Activated CD4-positive, alpha-beta T cell treated with anti-CD3 and anti-CD28 coated beads for 36 hours (primary cell): Measurements from ENCODE around the gene EFNA5. TPM values are rescaled to one million over a fixed set of nuclear protein-coding genes. Genes with fewer than 3 reads are reported as not detected.
"Not testable (repeated sequence)": the region's sequence is repeated elsewhere in the genome, so short reads cannot be mapped to it uniquely, and the experiment has no call there.

ENCODE experiments used
- ATAC-seq: fragments of 200-7000 bp; cut with Tn5 transposase; one replicate; pipeline ENCODE4 v1.10.0; 2021; ENCODE audit warnings: mild to moderate bottlenecking, moderate library complexity
- CTCF ChIA-PET: fragments of 350-600 bp; sonication (Branson Sonifier 250); formaldehyde crosslinking; loops from one replicate; lab custom pipeline; 2021; ENCODE audit warnings: antibody characterized with exemption; lab: Charles Lee
- POLR2A ChIA-PET: fragments of 350-600 bp; sonication (Branson Sonifier 250); formaldehyde crosslinking; loops from one replicate; lab custom pipeline; 2021; ENCODE audit warnings: antibody characterized with exemption, inconsistent platforms; lab: Charles Lee
- DNase-seq: peaks from one replicate; pipeline ENCODE4 v3.0.0-alpha.2; 2020
- H3K27ac Mint-ChIP-seq: one replicate; pipeline ENCODE4 v1.8.0; 2021; ENCODE audit warnings: mixed read lengths
- H3K27me3 Mint-ChIP-seq: one replicate; pipeline ENCODE4 v1.8.0; 2021; ENCODE audit warnings: mixed read lengths
- H3K36me3 Mint-ChIP-seq: one replicate; pipeline ENCODE4 v1.8.0; 2021; ENCODE audit warnings: low read depth, mixed read lengths
- H3K4me1 Mint-ChIP-seq: one replicate; pipeline ENCODE4 v1.8.0; 2021; ENCODE audit warnings: mixed read lengths
- H3K4me3 Mint-ChIP-seq: one replicate; pipeline ENCODE4 v1.8.0; 2021; ENCODE audit warnings: mild to moderate bottlenecking, moderate library complexity, mixed read lengths
- H3K9me3 Mint-ChIP-seq: one replicate; pipeline ENCODE4 v1.8.0; 2021; ENCODE audit warnings: low read depth, mixed read lengths
- intact Hi-C, 2 experiments: fragments of 100-400 bp; cut with DNase I in 1 of 2; cut with micrococcal nuclease in 1 of 2; formaldehyde crosslinking; loops; one replicate each; pipeline versions ENCODE4 v1.14.2 to v1.15.1; 2022 to 2024; cut with DNase I, micrococcal nuclease
- total RNA-seq, 2 experiments: library from RNA; stranded (reverse); gene quantifications; one replicate each; pipeline ENCODE4 v1.2.3, GENCODE V29; 2021

EFNA5 gene
- total RNA-seq, 2 experiments from 2014 or later: not detected

GRCh38 chr5:107449369-107449768 lies 221.4 kb downstream of the EFNA5 start:
- CTCF ChIA-PET: no interaction called here
- Mint-ChIP-seq H3K27me3 (peaks cover 7% of the 10 kb centered on the region), H3K4me3 (no peak overlapping the region), H3K36me3 (no peaks in the 10 kb centered on the region), H3K9me3 (no peaks in the 10 kb centered on the region), H3K4me1 (no peaks in the 10 kb centered on the region), H3K27ac (no peak overlapping the region)
- intact Hi-C loops: no loop called here
- ATAC-seq (no peak), DNase-seq (no peak)
- POLR2A ChIA-PET: interaction anchor here (0.7 kb wide), 1 partner anchor 1502 kb away, joined by 3 read pairs; no protein-coding TSS in a partner anchor

GRCh38 chr5:107447587-107447986 lies 223.2 kb downstream of the EFNA5 start:
- Mint-ChIP-seq H3K4me1 (no peaks in the 10 kb centered on the region), H3K27me3 (peaks cover 11% of the 10 kb centered on the region), H3K27ac (no peak overlapping the region), H3K36me3 (no peaks in the 10 kb centered on the region), H3K4me3 (no peak overlapping the region), H3K9me3 (no peaks in the 10 kb centered on the region)
- POLR2A ChIA-PET: interaction anchor here (0.6 kb wide), 1 partner anchor 13 kb away, joined by 3 read pairs; no protein-coding TSS in a partner anchor
- intact Hi-C loops: no loop called here
- DNase-seq (no peak), ATAC-seq (no peak)
- CTCF ChIA-PET: interaction anchor here (0.5 to 0.6 kb wide), 2 partner anchors 117 to 243 kb away, joined by 3 read pairs; no protein-coding TSS in a partner anchor

- POLR2A ChIA-PET: no interaction called here
- Mint-ChIP-seq H3K27me3 (peaks cover 11% of the 10 kb centered on the region), H3K4me1 (no peaks in the 10 kb centered on the region), H3K9me3 (no peaks in the 10 kb centered on the region), H3K36me3 (no peaks in the 10 kb centered on the region), H3K4me3 (no peak overlapping the region), H3K27ac (no peak overlapping the region)
- no peak for DNase-seq
- no peak for ATAC-seq
- CTCF ChIA-PET: no interaction called here
- intact Hi-C loops: no loop called here
Observed at GRCh38 chr5:107446972-107447371, 223.8 kb downstream of the EFNA5 start.

GRCh38 chr5:107444300-107444699 lies 226.4 kb downstream of the EFNA5 start:
- H3K9me3 Mint-ChIP-seq: peaks cover under 1% of the 10 kb centered on the region
- CTCF ChIA-PET: no interaction called here
- ATAC-seq (no peak), DNase-seq (no peak)
- no peaks in the 10 kb centered on the region for H3K36me3 Mint-ChIP-seq
- POLR2A ChIA-PET: no interaction called here
- H3K4me1 Mint-ChIP-seq: no peaks in the 10 kb centered on the region
- H3K27ac Mint-ChIP-seq: no peak overlapping the region
- H3K4me3 Mint-ChIP-seq: no peak overlapping the region
- intact Hi-C loops: no loop called here
- H3K27me3 Mint-ChIP-seq: peaks cover 13% of the 10 kb centered on the region

- intact Hi-C loops: no loop called here
- CTCF ChIA-PET: no interaction called here
Observed at GRCh38 chr5:107443897-107444296, 226.8 kb downstream of the EFNA5 start.

GRCh38 chr5:107442452-107442851 lies 228.3 kb downstream of the EFNA5 start:
- ATAC-seq (no peak), DNase-seq (no peak)
- Mint-ChIP-seq H3K9me3 (peaks cover 2% of the 10 kb centered on the region), H3K36me3 (no peaks in the 10 kb centered on the region), H3K4me1 (no peaks in the 10 kb centered on the region), H3K27ac (no peak overlapping the region), H3K27me3 (peaks cover 11% of the 10 kb centered on the region), H3K4me3 (no peak overlapping the region)
- ChIA-PET POLR2A (no interaction called here), CTCF (interaction anchor here (0.7 kb wide), 1 partner anchor 10 kb away, joined by 4 read pairs; no protein-coding TSS in a partner anchor)
- intact Hi-C loops: no loop called here

More at GRCh38 chr5:107443897-107444296, 226.8 kb downstream of the EFNA5 start:
- H3K4me1 Mint-ChIP-seq: no peaks in the 10 kb centered on the region
- H3K9me3 Mint-ChIP-seq: peaks cover 2% of the 10 kb centered on the region
- no peak overlapping the region for H3K27ac Mint-ChIP-seq
- no peak overlapping the region for H3K4me3 Mint-ChIP-seq
- POLR2A ChIA-PET: no interaction called here
- H3K36me3 Mint-ChIP-seq: no peaks in the 10 kb centered on the region
- ATAC-seq: no peak
- H3K27me3 Mint-ChIP-seq: peaks cover 13% of the 10 kb centered on the region
- no peak for DNase-seq

GRCh38 chr5:107439832-107440231 lies 230.9 kb downstream of the EFNA5 start:
- ATAC-seq (no peak), DNase-seq (no peak)
- H3K36me3 Mint-ChIP-seq: no peaks in the 10 kb centered on the region
- H3K27ac Mint-ChIP-seq: no peak overlapping the region
- peaks cover 6% of the 10 kb centered on the region for H3K27me3 Mint-ChIP-seq
- ChIA-PET CTCF (no interaction called here), POLR2A (no interaction called here)
- H3K9me3 Mint-ChIP-seq: peaks cover 2% of the 10 kb centered on the region
- no peaks in the 10 kb centered on the region for H3K4me1 Mint-ChIP-seq
- no peak overlapping the region for H3K4me3 Mint-ChIP-seq
- intact Hi-C loops: no loop called here

GRCh38 chr5:107437986-107438510 lies 232.7 kb downstream of the EFNA5 start:
- ATAC-seq: no peak
- H3K27me3 Mint-ChIP-seq: peaks cover 2% of the 10 kb centered on the region
- intact Hi-C loops: no loop called here
- no peaks in the 10 kb centered on the region for H3K4me1 Mint-ChIP-seq
- H3K4me3 Mint-ChIP-seq: no peak overlapping the region
- ChIA-PET POLR2A (no interaction called here), CTCF (interaction anchor here (1.1 kb wide), 1 partner anchor 134 kb away, joined by 4 read pairs; no protein-coding TSS in a partner anchor)
- no peak for DNase-seq
- H3K27ac Mint-ChIP-seq: no peak overlapping the region
- H3K9me3 Mint-ChIP-seq: peaks cover 2% of the 10 kb centered on the region
- no peaks in the 10 kb centered on the region for H3K36me3 Mint-ChIP-seq

- H3K4me3 Mint-ChIP-seq: no peak overlapping the region
- ATAC-seq (no peak), DNase-seq (no peak)
- CTCF ChIA-PET: interaction anchor here (1.1 kb wide), 1 partner anchor 135 kb away, joined by 4 read pairs; no protein-coding TSS in a partner anchor
- H3K36me3 Mint-ChIP-seq: no peaks in the 10 kb centered on the region
- POLR2A ChIA-PET: no interaction called here
- H3K27me3 Mint-ChIP-seq: peaks cover 2% of the 10 kb centered on the region
- no peak overlapping the region for H3K27ac Mint-ChIP-seq
- H3K4me1 Mint-ChIP-seq: no peaks in the 10 kb centered on the region
- peaks cover 2% of the 10 kb centered on the region for H3K9me3 Mint-ChIP-seq
- intact Hi-C loops: no loop called here
Observed at GRCh38 chr5:107437154-107437553, 233.6 kb downstream of the EFNA5 start.

GRCh38 chr5:107436201-107436600 lies 234.5 kb downstream of the EFNA5 start:
- Mint-ChIP-seq H3K9me3 (peaks cover 2% of the 10 kb centered on the region), H3K4me1 (no peaks in the 10 kb centered on the region), H3K36me3 (no peaks in the 10 kb centered on the region), H3K27me3 (peaks cover 2% of the 10 kb centered on the region), H3K27ac (no peak overlapping the region), H3K4me3 (no peak overlapping the region)
- ChIA-PET CTCF (interaction anchor here (0.8 to 1.3 kb wide), 2 partner anchors 9 to 14 kb away, joined by 4 read pairs; no protein-coding TSS in a partner anchor), POLR2A (no interaction called here)
- intact Hi-C loops: no loop called here
- ATAC-seq (no peak), DNase-seq (no peak)

- Mint-ChIP-seq H3K27ac (no peak overlapping the region), H3K9me3 (peaks cover 2% of the 10 kb centered on the region), H3K27me3 (no peaks in the 10 kb centered on the region), H3K4me3 (no peak overlapping the region), H3K4me1 (no peaks in the 10 kb centered on the region), H3K36me3 (no peaks in the 10 kb centered on the region)
- ChIA-PET POLR2A (no interaction called here), CTCF (no interaction called here)
- intact Hi-C loops: no loop called here
- no peak for ATAC-seq
- DNase-seq: no peak
Observed at GRCh38 chr5:107435061-107435460, 235.7 kb downstream of the EFNA5 start.

GRCh38 chr5:107433646-107434045 lies 237.1 kb downstream of the EFNA5 start:
- DNase-seq, H3K27ac Mint-ChIP-seq, H3K4me1 Mint-ChIP-seq, CTCF ChIA-PET, intact Hi-C loops, H3K9me3 Mint-ChIP-seq, H3K36me3 Mint-ChIP-seq, H3K27me3 Mint-ChIP-seq, H3K4me3 Mint-ChIP-seq, ATAC-seq, POLR2A ChIA-PET: not testable (repeated sequence)
